Limb (tissue), 2 donors: ENCODE measurements around the gene NPM1.

Experiments used
- DNase-seq, 2 donors: peaks; one replicate each; pipeline ENCODE4 v3.0.0-alpha.2; 2016; ENCODE audit errors: extremely low spot score in 2 of 2

Gene NPM1

DNA sequence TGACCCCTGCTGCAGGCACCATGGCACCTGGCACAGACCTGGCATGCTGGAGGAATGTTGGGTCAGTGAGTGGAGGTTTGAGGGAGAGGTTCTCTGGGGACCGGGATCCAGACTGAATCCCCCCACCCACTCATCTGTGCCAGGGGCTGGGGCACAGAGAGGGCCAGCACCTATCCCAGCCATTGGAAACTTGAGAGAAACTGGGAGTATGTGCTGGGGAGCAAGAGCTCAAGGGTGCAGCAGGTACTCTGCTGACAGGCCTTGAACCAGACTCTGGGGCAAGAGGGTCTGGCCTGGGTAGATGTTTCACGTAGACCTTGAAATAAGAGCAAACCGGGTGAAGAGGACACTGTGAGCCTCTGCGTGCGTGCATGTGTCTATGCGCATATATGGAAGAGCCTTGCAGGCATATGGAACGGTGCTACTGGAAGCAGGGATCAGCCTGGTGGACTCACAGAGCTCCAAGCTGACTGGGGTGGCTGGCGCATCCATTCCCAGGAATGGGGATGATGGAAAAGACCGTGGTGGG lies 40.6 kb downstream of the NPM1 start:
- DNase-seq: no peak

DNA sequence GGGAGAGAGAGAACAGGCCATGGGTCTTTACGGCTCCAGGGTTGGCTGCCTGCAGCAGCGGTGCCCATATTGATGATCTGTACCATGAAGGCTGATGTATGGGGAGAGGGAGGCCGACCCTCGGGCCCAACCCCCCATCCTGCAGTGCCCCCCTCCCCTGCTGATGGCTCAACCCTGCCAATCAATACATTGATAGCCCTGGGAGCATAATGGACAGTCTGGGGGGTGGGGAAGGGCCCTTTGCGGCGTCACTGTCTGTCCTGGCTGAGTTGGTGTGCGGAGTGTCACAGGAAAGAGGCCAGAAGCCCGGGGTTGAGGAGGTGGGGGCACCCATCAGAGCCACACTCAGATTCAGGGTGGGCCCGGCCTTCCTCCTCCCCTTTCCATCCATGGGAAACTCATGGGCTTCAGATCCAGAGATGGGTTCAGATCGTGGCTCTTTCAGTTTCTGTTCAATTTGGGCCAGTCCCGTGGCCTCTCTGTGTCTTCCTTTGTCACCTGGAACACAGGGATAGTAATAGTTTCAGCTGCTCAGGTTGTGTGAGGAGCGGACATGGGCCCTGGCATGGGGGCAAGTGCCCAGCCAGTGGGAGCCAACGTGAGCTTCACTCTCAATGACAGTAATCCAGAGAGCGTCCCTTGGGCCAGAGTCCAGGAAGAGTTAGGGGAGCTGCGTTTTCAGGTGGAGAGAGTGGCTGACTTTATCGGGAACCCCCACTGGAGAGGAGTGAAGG lies 41.3 kb downstream of the NPM1 start:
- peak in 1 of 2 donors; percentile 19 for DNase-seq

DNA sequence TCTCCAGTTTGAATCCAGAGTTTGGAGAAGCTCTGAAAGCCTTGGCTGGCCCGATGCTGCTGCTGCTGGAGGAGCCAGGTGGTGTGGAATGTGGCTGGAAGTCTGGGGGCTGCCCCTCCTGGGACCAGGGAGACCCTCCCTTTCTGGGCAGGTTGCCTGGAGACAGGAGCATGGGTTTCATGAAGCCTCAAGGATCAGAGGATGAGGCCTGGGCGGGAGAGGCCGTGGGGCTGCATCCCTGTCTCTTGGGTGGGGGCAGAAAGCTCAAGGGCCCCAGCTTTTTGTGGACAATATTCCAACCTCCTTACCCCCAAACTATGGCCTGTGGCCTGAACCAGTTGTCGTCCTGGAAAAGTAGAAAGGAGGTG lies 41.9 kb downstream of the NPM1 start:
- peak in 1 of 2 donors; percentile 37 for DNase-seq

DNA sequence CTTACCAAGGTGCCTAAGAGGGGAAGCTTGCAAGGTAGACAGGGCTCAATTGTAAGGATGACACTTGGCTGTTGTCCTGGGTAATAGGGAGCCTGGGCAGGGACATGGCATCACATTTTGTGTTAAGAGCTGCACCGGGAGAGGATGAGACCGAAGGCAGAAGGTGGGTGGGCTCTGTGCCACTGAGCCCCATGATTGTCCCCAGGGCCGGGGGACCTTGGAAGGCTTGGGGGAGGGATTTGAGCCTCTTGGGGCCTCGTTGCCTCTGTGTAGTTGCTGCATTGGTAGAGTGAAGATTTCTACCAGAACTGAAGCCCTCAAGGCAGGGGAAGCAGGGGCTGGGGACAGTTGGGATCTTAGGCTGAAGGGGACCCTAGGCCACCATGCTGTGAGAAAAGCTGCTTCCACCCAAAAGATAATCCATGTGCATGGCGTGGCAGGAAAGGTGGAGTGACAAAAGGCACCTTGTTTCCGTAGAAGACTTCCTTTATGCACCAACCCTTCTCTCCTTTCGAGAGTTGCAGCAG lies 43.7 kb downstream of the NPM1 start:
- DNase-seq: peak in 1 of 2 donors; percentile 12

DNA sequence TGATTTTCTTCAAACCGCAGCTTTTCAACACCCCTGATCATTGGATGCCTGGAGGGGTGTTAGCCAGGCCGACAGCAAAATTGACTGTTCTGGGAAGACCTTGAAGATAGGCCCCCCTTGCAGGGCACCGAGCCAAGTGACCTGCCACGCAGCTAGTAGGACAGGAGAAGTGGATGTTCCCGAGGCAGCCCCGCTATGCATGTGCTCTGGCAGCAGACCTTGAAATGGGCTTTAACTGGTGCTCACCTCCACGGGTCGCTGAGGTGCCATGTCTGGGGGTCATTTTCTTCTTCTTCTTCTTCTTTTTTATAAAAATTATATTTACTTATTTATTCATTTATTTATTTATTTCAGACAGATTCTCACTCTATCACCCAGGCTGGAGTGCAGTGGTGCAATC lies 44.4 kb downstream of the NPM1 start:
- no peak for DNase-seq

DNA sequence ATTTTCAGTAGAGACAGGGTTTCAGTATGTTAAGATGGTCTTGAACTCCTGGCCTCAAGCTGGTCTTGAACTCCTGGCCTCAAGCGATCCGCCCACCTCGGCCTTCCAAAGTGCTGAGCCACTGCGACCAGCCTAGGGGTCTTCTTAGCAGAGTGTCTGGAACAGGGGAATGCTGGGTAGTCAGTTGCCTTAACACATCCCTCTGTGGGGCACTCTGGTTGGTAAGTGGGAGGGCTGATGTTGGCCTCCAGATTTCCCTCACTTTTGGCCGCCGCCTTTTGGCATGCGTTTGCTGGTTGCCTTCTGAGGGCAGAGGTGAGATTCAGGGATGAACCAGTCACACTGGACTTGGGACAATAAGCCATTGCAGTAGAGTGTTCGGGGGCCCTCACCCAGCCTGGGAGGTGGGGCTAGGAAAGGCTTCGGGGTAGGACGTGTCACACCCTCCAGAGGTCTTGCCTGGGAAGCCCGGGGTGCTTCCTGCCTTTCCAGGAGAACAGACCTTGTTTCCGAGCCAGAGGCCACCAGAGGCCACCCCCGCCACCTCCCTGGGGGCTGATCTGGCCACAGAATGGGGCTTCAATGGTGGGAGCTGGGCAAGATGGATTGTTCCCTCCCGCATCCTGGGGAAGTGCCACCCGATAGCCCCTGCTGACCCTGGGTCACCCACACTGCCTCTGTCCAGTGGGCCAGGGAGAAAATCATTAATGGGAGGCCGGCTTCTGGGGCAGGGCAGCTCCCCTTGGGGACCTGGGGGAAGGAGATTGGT lies 45.1 kb downstream of the NPM1 start:
- no peak for DNase-seq

DNA sequence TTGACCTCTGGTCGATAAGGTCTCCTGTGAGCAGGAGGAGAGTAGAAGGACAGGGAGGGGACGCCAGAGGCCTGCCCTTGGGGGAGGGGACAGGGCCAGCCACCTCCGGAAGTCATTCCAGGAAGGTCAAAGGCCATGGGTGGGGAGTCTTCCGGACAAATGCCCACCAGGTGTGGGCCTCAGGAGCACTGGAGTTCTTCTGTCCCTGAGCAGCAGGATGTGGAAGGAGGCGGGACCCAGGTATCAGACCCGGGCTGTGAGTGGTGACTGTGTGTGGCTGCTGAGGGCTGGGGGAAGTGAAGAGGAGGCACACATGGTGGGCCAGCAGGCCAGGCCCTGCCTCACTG lies 45.7 kb downstream of the NPM1 start:
- no peak for DNase-seq

DNA sequence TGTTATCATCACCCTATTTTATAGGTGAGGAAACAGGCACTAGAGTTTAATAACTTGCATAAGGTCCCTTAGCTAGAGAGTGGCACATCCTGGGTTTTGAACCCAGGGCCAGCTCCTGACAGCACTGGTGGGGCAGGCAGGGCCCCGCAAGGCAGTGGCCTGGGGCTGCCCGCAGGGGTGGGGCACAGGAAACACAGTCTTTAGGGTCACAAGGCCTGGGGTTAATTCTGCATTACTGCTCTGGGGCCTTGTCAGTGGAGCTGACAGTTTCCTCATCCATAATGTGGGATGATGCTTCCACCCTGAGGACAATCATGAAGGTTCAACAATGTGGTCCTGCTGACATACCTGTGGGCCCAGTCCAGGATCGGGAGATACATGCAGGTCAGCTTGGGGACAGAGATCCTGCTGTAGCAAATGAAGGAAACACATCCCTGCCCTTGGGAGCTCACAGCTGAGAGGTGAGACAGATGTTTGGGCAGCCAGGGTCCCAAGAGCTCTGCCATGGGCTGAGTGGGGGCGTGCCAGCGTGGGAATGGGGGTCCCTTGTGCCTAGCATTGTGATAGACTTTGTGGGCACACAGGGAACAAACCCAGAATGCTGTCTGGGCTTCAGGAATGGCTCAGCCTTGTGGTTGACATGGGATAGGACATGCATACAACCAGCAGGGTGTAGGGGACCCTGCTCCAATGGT lies 46.5 kb downstream of the NPM1 start:
- DNase-seq: no peak

DNA sequence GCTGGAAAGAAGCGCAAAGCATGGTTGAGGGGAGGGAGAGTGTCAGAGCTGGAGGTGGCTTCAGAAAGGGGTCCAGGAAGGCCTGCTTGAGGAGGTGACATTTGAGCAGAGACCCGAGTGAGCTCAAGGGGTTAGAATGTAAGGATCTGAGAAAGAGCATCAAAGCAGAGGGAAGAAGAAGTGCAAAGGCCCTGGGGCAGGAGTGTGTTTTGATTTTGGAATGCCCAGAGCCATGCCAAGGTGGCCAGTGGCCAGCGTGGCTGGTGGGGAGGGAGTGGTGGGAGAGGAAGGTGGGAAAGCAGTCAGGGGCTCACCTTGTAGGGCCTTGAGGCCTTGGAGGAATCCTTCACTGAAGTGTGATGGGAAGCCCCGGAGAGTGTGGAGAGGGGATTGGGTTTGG lies 47.2 kb downstream of the NPM1 start:
- no peak for DNase-seq

DNA sequence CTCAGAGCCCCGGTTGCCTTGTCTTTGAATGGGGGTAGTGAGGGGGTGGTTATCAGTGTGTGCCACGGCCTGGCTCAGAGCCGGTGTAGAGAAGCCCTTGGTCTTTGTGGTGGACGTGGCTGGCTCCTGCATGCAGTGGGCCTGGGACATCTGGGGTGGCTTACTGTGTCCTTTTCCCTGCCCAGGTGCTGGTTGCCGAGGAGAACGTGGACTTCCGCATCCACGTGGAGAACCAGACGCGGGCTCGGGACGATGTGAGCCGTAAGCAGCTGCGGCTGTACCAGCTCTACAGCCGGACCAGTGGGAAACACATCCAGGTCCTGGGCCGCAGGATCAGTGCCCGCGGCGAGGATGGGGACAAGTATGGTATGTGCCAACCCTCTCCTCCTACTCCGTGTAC lies 48.3 kb downstream of the NPM1 start:
- no peak for DNase-seq

DNA sequence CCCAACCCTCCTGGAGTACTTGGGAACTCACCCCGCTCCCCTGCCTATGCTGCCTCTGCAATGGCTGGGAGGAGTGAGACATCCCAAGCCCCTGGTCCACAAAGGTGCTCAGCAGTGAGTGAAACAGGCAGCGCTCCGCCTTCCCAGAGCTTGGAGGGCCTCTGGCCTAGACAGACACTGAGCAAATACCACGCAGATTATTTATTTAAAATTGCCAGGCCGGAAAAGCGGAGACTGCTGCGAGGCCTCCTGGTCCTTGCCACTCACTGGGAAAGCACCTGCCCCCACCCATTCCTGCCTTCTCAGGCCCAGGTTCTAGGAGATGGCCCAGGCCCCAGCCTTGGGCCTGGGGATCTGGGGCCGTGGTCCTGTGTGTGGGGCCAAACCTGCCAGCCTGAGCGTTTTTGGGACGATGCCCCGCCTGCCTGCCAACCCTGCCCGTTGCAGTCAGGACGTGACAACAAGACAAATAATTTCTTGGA lies 49.2 kb downstream of the NPM1 start:
- no peak for DNase-seq

DNA sequence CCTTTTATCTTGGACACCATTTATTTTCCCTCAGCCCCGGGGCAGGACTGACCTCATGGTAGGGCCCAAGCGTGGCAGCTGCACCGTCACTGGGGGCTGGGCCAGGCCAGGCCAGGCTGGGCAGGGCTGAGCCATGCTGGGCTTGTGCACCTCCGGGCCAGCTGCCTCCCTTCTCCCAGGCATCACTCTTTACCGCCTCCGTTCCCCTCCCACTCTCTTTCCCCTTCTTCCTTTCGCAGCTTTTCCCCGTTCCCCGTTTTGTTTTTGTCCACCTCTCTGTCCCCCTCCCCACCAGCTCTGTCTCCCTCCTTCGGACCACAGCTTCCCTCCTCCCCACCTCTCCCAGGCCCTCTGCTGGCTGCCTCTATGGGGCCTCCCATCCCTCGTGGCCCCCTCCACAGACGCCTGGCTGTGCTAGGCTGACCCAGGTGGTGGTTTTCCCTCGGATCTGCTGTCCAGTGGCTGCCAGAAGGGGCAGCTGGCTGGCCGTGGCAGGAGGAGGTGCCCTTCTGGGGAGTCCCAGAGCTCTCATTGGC lies 49.7 kb downstream of the NPM1 start:
- no peak for DNase-seq

DNA sequence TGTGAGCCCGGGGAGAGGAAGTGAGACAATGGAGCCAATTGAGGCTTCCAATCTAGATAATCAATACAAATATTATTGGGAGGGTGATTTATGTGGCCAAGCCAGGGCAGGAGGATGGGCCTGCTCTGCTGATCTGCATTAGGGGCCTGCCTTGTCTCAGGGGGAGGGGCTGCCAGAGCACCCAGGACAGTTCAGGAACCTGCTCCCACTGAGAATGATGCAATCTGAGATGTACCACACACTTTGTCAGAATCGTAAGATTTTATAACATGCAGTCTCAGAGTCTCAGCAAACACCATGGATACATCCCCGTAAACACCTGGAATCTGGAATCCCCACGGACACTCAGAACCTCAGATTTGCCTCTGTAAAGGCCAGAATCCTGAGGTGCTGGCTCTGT lies 51.1 kb downstream of the NPM1 start:
- no peak for DNase-seq

DNA sequence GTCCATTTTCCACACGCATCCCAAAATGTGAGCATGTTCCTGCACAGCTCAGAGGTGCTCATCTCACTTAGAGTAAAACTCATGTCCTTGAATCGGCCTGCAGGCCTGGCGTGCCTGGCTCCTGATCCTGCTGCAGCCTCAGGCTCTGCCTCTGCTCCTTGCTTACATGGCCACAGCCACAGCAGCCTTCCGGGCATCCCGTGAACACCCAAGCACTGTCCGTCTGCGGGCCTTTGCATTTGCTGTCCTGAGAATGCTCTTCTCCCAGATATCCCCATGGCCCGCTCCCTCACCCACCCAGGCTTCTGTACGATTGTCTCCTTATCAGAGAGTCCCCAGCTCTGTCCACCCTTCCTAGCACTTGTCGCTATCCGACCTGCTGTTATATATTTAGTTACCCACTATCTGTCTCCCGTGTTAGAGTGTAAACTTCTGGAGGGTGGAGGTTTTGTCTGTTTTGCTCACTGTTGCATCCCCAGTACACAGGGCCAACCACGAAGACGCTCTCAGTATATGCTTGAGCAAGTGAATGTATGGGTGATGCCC lies 53.7 kb downstream of the NPM1 start:
- DNase-seq: no peak

DNA sequence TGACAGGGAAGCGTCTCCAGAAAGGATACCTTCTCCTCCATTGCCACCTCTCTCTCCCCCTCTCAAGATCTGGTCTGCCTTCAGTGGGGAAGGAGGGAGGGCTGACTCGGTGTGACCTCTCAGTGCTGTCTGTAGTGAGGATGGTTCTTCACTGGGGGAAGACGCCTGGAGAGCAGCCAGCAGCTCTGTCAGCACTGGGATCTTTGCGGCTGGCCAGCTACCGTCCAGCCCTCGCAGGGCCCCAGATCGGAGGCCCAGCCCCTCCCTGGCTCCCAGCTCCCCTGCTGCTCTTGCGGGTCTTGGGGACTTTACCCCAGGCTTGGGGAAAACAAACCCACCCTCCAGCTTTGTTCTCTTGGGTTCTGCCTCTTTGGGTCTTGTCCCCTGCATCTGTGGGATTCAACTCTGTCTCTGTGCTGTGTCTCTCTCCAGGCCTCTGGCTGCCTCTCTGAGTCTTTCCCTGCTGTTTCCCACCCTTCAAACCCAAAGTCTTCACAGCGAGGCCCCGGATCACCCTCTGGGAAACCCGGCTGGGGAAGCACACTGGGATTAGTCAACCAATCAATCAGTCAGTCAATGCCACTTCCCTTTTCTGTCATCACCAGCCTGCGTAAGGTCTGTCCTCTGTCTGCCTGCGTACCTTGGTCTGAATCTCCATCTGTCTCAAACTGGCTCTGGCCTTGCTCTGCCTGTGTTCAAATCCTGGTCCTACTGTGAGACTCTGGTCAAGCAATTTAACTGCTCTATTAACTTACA lies 54.8 kb downstream of the NPM1 start:
- peak in 1 of 2 donors; percentile 51 for DNase-seq

DNA sequence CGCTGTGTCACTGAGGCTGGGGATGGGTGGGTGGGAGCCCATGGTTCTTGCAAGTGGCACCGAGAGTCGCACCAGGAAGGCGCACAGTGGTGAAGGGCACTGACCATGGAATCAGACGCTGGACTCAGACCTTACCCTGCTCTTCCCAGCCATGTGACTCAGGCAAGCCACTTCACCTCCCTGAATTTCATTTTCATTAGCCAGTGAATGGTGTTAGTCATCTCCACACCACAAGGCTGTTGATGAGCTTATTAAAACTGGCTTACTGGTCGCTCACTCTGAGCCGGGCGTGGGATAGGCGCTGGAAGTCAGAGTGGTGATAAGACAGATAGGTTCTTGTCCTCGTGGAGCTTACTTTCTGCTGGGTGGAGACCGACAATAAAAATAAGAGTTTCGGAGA lies 56.9 kb downstream of the NPM1 start:
- no peak for DNase-seq

DNA sequence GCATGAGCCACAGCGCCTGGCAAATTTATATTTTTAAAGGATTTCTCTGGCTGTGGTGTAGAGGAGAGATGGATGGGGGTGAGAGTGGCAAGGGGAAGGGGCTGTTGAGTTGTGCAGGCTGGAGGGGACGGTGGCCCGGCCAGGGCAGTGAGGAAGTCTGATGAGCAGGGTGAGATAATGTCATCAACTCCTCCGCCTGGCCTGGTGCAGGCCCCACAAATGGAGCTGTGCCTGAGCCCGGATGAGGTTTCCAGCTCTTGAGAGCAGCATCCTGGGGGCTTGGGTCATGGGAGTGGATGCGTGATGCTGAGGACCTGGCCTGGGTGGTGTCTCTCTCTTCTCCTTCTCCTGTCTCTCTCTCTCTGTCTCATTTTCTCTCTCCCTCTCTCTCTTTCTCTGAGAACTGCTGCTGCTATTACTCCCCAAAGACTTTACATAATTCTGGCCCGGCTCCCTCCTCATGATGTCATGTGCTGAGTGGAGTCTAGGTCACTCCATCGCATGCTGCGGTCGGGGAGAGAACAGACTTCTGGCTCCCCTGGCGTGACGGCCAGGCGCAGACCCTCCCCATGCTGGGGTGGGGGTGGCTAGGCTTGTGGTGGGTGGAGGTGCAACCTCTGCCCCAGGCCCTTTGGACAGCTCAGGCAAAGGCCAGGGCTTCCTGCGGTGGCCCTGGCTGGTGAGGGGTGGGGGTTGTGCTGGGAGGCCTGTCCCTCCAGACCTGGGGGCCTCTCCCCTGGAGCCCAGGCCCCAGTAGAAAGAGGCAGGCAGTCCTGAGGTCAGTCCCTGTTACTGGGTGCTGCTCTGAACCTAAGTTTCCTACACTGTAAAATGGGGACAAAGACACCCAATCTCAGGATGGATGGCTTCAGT lies 58.2 kb downstream of the NPM1 start:
- DNase-seq: peak; percentile 57 to 70

DNA sequence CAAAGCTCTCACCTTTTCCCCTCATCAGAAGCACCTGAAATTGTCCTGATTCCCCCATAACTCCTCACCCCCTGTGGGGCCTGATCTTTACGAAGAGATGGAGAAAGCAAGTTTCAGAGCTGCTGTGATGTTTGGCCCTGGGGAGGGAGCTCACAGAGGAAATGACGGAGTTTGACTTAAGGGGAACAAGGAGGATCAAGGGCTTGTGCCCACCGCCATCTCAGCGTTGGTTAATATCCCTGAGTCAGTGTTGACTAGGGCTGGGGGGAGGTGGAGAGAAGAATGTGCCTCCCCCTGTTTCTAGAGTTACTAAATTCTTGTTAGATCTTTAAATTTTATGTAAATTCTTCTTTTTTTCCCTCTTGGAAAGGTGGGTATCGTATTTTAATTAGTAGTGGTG lies 59.6 kb downstream of the NPM1 start:
- no peak for DNase-seq

DNA sequence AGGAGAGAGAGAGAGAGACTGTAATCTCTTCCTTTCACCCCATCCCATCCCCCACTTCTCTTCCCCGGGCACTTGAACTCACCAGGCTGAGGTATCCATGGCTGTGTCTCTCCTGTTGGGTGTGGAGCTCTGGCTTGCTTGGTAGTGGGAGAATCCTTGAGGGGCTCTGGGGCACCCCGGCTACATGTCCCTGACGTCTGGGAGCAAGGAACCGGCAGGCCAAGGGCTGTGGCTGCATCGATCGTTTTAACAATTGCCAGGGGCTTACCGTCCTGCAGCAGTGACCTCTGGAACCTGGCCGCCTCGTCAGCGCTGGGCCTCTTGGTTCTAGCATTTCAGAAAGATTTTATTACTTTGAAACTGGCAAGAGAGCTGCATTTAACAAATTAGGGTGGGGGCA lies 61.8 kb downstream of the NPM1 start:
- DNase-seq: no peak
